HS-5 (cell line): ENCODE results near the gene XPO1.
A peak's percentile ranks its signal among the peaks of the same experiment; 100 is the strongest.
"Not testable (repeated sequence)": the region's sequence is repeated elsewhere in the genome, so short reads cannot be mapped to it uniquely, and the experiment has no call there.

Experiments used
- DNase-seq: peaks from one replicate; pipeline ENCODE4 v3.0.0-alpha.2; 2012; ENCODE audit warnings: low read depth

Gene XPO1, protein sequence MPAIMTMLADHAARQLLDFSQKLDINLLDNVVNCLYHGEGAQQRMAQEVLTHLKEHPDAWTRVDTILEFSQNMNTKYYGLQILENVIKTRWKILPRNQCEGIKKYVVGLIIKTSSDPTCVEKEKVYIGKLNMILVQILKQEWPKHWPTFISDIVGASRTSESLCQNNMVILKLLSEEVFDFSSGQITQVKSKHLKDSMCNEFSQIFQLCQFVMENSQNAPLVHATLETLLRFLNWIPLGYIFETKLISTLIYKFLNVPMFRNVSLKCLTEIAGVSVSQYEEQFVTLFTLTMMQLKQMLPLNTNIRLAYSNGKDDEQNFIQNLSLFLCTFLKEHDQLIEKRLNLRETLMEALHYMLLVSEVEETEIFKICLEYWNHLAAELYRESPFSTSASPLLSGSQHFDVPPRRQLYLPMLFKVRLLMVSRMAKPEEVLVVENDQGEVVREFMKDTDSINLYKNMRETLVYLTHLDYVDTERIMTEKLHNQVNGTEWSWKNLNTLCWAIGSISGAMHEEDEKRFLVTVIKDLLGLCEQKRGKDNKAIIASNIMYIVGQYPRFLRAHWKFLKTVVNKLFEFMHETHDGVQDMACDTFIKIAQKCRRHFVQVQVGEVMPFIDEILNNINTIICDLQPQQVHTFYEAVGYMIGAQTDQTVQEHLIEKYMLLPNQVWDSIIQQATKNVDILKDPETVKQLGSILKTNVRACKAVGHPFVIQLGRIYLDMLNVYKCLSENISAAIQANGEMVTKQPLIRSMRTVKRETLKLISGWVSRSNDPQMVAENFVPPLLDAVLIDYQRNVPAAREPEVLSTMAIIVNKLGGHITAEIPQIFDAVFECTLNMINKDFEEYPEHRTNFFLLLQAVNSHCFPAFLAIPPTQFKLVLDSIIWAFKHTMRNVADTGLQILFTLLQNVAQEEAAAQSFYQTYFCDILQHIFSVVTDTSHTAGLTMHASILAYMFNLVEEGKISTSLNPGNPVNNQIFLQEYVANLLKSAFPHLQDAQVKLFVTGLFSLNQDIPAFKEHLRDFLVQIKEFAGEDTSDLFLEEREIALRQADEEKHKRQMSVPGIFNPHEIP (N-terminal part only)

GRCh38 chr2:61538200-61538919 is at the start of gene XPO1:
Gene XPO1 (minus strand): TSS chr2:61538356. CDS start chr2:61533897, 4,459 bp downstream.
- DNase-seq = peak; percentile 97

DNA sequence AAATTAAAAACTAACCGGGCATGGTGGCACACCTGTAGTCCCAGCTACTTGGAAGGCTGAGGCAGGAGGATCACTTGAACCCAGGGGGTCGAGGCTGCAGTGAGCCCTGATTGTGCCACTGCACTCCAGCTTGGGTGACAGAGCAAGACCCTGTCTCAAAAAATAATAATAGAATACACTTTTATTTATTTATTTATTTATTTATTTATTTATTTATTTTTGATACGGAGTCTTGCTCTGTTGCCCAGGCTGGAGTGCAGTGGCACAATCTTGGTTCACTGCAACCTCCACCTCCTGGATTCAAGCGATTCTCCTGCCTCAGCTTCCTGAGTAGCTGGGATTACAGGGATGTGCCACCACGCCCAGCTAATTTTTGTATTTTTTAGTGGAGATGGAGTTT is 48.8 kb upstream of the XPO1 start:
- DNase-seq = not testable (repeated sequence)

DNA sequence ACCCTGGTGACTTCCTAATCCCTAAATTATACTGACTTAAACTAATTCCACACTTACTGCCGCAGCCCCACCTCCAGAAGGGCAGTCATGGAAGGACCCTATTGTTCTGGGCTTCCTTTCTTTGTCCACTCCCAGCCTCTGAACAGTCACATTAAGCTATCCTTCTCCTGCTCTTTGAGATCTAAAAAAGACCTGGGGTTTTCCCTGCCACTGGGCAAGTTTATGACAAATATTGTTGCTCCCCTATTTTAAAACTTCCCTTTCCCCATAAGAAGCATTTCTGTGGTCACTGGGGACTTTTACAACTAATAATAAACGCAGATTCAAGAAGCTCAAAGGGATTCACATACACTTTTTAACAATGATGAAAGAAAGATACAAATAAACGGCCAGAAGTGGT is 47.2 kb upstream of the XPO1 start:
- DNase-seq = no peak

GRCh38 chr2:61584368-61584767 is 46.2 kb upstream of the XPO1 start:
- not testable (repeated sequence) for DNase-seq

GRCh38 chr2:61582165-61582564 is 44.0 kb upstream of the XPO1 start:
- no peak for DNase-seq

- DNase-seq = no peak
Observed at GRCh38 chr2:61581716-61582115, 43.6 kb upstream of the XPO1 start.

DNA sequence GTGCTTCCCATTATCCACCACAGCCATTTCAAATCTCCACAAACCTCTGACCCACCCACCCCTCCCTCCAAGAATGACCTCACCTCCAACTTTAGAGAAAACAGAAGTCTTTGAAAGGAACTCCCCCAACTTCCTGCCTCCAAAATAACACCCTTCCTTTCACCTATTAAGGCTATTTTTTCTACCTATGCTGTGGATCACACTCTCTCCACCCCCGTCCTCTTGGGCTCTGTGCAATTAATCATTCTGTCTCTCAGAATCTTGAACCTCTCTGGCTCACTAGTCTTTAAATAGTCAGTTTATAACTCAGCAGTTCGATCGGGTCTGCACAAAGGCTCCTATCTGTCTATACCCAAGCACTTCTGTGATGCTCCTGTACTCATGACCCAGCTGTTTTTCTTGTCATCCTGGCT is 37.3 kb upstream of the XPO1 start:
- DNase-seq = no peak

DNA sequence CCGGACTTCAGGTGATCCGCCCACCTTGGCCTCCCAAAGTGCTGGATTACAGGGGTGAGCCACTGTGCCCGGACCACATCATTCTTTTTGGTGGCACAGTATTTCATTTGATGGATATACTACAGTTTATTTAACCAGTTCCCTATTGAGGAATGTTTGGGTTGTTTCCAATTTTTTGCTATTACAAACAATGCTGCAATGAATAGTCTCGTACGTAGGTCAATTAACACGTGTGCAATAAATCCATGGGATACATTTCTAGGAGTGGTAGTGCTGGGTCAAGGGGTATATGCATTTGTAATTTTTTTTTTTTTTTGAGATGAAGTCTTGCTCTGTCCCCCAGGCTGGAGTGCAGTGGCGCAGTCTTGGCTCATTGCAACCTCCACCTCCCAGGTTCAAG is 28.4 kb upstream of the XPO1 start:
- no peak for DNase-seq

GRCh38 chr2:61562615-61563014 is 24.5 kb upstream of the XPO1 start:
- no peak for DNase-seq

DNA sequence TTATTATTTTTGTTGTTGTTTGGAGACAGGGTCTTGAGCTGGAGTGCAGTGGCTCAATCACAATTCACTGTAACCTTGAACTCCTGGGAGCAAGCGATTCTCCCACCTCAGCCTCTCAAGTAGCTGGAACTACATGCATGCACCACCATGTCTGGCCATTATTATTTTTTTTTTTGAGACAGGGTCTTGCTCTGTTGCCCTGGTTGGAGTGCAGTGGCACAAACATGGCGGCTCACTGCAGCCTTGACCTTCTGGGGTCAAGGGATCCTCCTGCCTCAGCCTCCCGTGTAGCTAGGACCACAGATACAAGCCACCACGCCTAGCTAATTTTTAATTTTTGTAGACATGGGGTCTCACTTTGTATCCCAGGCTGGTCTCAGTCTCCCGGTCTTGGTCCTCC is 20.0 kb upstream of the XPO1 start:
- DNase-seq = no peak

DNA sequence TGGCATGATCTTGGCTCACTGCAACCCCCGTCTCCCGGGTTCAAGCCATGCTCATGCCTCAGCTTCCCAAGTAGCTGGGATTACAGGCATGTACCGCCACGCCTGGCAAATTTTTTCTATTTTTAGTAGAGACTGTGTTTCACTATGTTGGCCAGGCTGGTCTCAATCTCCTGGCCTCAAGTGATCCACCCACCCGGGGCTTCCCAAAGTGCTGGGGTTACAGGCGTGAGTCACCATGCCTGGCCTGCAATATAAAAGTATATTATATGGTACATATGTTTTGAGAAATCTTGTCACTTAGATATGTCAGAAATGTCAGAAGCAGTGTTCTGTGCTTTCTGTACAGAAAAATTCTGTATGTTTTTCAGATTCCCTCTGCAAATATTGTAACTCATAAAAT is 19.2 kb upstream of the XPO1 start:
- no peak for DNase-seq

- no peak for DNase-seq
Observed at GRCh38 chr2:61554604-61555003, 16.4 kb upstream of the XPO1 start.

DNA sequence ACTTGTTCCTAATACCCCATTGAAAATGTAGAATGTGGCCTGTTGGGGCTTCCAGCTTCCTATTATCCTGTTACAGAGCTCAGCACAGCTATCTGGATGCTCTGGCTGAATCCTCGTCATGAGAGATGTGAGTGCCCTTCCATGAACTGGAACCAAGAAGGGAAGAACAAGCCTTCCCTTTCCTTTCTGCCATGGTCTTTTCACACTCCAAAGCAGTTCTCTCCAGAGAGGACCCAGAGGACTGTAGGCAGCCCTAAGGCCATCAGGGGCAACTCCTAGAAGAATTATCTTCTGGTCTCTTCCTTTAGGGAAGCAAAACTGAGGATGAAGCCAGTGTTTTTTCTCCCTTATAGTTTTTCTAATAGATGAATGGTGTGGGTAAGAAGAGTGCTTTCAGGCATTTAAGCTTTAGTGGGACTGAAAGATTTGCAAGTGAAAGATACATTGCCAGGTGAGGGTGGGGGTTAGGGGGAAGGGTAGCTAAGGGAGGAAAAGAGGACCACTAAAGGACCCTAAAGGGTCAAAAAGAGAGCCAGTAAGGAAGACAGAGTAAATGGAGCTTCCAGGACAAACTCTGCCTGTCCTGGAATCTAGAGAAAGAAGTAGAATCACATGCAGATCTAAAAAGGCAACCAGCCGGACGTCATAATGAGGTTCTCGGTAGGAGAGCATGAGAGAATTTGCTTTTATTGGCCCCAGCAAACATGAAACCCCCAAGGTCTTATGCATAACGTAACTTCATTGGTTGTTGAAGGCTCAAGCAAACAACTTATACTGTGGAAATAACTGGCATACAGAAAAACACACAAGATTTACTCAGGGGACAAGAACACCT is 12.4 kb upstream of the XPO1 start:
- no peak for DNase-seq

DNA sequence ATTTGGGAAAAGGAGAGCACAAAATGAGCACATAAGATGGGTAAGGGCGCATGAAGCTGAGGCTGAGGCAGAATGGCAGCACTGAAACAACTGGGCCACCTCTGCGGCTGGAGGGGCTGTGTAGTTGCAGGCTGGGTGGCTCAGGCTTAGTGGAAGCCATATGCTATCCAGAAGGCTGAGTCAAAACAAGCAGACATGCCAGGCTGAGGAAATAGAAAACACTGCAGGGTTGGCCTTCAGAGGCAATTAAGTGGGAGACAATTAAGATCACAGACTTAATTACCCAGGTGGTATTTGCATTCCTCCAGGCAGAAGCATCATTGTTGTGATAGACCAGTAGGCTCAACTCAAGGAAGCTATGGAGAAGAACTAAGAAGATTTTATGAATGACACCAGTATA is 11.4 kb upstream of the XPO1 start:
- no peak for DNase-seq

DNA sequence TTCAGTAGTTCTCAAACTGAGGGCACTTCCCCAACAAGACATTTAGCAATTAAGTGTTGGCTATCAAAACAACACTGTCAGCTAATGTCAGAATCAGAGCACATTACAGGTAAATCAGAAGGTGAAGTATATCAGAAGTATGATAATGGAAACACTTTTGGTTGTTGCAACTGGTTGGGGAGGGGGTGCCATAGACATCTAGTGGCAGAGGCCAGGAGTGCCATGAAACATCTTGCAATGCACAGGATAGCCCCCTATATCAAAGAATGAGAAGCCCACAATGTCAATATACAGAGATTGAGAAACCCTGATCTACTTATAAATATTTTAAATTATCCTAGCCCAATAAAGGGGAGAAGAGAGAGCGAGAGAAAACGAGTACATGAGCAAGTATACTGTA is 4.9 kb upstream of the XPO1 start:
- DNase-seq = no peak

DNA sequence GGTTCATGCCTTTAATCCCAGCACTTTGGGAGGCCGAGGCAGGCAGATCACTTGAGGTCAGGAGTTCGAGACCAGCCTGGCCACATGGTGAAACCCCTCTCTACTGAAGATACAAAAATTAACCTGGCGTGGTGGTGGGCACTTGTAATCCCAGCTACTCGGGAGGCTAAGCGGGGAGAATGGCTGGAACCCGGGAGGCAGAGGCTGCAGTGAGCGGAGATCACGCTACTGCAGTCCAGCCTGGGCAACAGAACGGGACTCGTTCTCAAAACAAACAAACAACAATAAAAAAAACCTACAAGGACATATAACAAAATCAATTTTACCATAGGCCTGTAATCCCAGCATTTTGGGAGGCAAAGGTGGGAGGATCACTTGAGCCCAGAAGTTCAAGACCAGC is 2.0 kb upstream of the XPO1 start:
- not testable (repeated sequence) for DNase-seq

GRCh38 chr2:61538920-61539520 is 864 bp upstream of the XPO1 start:
- peak; percentile 19 for DNase-seq

DNA sequence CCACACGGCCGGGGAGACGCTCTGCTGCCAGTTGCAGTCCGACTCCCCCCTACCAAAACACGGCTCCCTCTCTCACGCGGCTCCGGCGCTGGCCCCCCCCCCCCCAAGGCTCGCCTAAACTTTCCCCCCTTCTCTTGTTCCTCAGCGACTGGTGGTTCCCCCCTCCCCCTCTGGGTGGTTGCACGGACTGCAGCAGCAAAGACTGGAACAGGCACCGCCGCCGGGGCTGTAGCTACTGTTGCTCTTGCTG is 281 bp downstream of the XPO1 start:
- DNase-seq = no peak

GRCh38 chr2:61537277-61537949 is 743 bp downstream of the XPO1 start:
- no peak for DNase-seq

- peak; percentile 77 for DNase-seq
Observed at GRCh38 chr2:61536572-61537276, 1.4 kb downstream of the XPO1 start.
